Heart left ventricle (tissue), 16 donors: Measurements from ENCODE around the gene KANSL1. TPM values are rescaled to one million over a fixed set of nuclear protein-coding genes. Genes with fewer than 3 reads are reported as not detected.
"Not testable (repeated sequence)": the region's sequence is repeated elsewhere in the genome, so short reads cannot be mapped to it uniquely, and the experiment has no call there.

Source experiments
- ATAC-seq, 4 donors: fragments of 200-7000 bp; cut with Tn5 transposase; one replicate each; pipeline ENCODE4 v1.9.1; 2020 to 2022; ENCODE audit warnings: moderate library complexity in 4 of 4, mild to moderate bottlenecking in 3 of 4, moderate number of reproducible peaks in 1 of 4
- DNase-seq, 5 donors: peaks; one replicate each; pipeline ENCODE4 v3.0.0-alpha.2; 2020
- H3K27ac ChIP-seq, 12 donors: fragments of 200-600 bp; sonication (generic) in 4 of 12; one replicate each; pipeline versions ENCODE4 v1.5.0 to v1.8.0; 2016 to 2022; ENCODE audit warnings: mild to moderate bottlenecking in 2 of 12
- H3K27me3 ChIP-seq, 9 donors: fragments of 200-600 bp; sonication (generic) in 2 of 9; one replicate each; pipeline versions ENCODE4 v1.5.1 to v1.8.0; 2016 to 2022; ENCODE audit warnings: mild to moderate bottlenecking in 3 of 9
- H3K36me3 ChIP-seq, 9 donors: fragments of 200-600 bp; sonication (generic) in 2 of 9; one replicate each; pipeline versions ENCODE4 v1.5.0 to v1.8.0; 2018 to 2022; ENCODE audit warnings: mild to moderate bottlenecking in 2 of 9
- H3K4me1 ChIP-seq, 12 donors: fragments of 200-600 bp; sonication (generic) in 4 of 12; one replicate each; pipeline versions ENCODE4 v1.5.0 to v1.8.0; 2016 to 2022; ENCODE audit warnings: mild to moderate bottlenecking in 3 of 12
- H3K4me3 ChIP-seq, 12 donors: fragments of 200-600 bp; sonication (generic) in 4 of 12; one replicate each; pipeline versions ENCODE4 v1.5.0 to v1.8.0; 2017 to 2022; ENCODE audit warnings: mild to moderate bottlenecking in 9 of 12, moderate library complexity in 4 of 12
- H3K9me3 ChIP-seq, 12 donors: fragments of 200-600 bp; sonication (generic) in 4 of 12; one replicate each; pipeline versions ENCODE4 v1.5.0 to v1.8.0; 2016 to 2022; ENCODE audit warnings: mild to moderate bottlenecking in 1 of 12
- CTCF ChIP-seq, 12 donors: fragments of 200-600 bp; sonication (generic) in 4 of 12; IDR thresholded peaks; one replicate each; pipeline versions ENCODE4 v1.5.0 to v1.8.0; 2018 to 2022; ENCODE audit warnings: antibody characterized with exemption in 12 of 12, mild to moderate bottlenecking in 5 of 12
- POLR2A ChIP-seq, 2 donors: fragments of 450-650 bp; IDR thresholded peaks; one replicate each; pipeline ENCODE4 v1.6.1; 2017; ENCODE audit warnings: antibody characterized with exemption in 2 of 2, mild to moderate bottlenecking in 2 of 2, moderate library complexity in 2 of 2
- WGBS, 4 donors: extraction: QIAGEN DNeasy Blood & Tissue Kit in 2 of 4; methylation state at CpG; one replicate each; pipeline versions ENCODE4 v1.1.5 to v1.1.7; 2013 to 2018; 5-methylcytosine and 5-hydroxymethylcytosine counted together
- intact Hi-C, 10 donors: fragments of 100-400 bp; cut with DNase I; formaldehyde crosslinking; loops; one replicate each; pipeline versions ENCODE4 v1.11.1 to v1.14.2; 2022
- polyA plus RNA-seq, 2 donors: library from polyadenylated mRNA; stranded (reverse); fragments of 200-250 nt; gene quantifications; one replicate each; pipeline ENCODE4 v1.2.3, GENCODE V29; 2013
- total RNA-seq, 9 donors: library from RNA; depleted of rRNA in 2 of 9; stranded (reverse); fragments of >200 nt in 2 of 9; fragmentation: NEBNext Ultra II Directional in 3 of 9; extraction: Animal tissue kit (Norgen Biotek cat#: 25700) in 3 of 9; gene quantifications; one replicate each; pipeline versions ENCODE4 v1.1.0 to v1.2.4, GENCODE V29; 2016 to 2023
- donor health status: ischemic (EF 13 %, LVEDD 7.1; RV severe dilation, severe dysfunction).
- donor health status: healthy with polysubstance abuse.
- donor health status: DM: no; HTN: yes; CAD: no.
- donor health status: DM: no; HTN: no; CAD: no.
- donor health status: ischemic (EF 25% LVEDD 6.9; RV normal size, moderate dysfunction).
- donor health status: ischemic (EF 25% LVEDD 5.7; RV mildly dilated, moderate dysfunction).
- donor health status: healthy.
- donor health status: DM: yes; HTN: yes; CAD: no.
- donor health status: ischemic (EF 35%, LVEDD 5.7; RV mildly dilated, moderate dysfunction).
- donor health status: nonischemic (EF 11% LVEDD 7.7; RV severe dilation, severe dysfunction).
- donor health status: DM: yes; HTN: yes; CAD: no.
- donor health status: PGD.
- donor health status: ischemic (EF 29% LVEDD 5.4; RV normal size, mild dysfunction).
- donor health status: nonischemic (EF 23%, LVEDD 6.1; RV moderate dilation, normal function).

The KANSL1 gene
- total and polyA plus RNA-seq, 11 donors, result 13.7 to 57.2 (median 28.9) TPM

- 79 to 84% (median 81%) methylated on average over 7 of the region's 7 CpGs for WGBS, 4 donors
- no peak overlapping the region for H3K27ac ChIP-seq
- ATAC-seq (no peak), DNase-seq (no peak)
- H3K4me3 ChIP-seq, result no peak overlapping the region
- intact Hi-C loops, result loop anchor here in 2 of 10 donors (5.0 kb wide), 2 partner anchors 32 to 67 kb away; no protein-coding TSS in a partner anchor
- H3K4me1 ChIP-seq, result peaks cover 0 to 95% (median 88%) of the 10 kb centered on the region in 12 donors
- no peaks in the 10 kb centered on the region for H3K27me3 ChIP-seq
- TF ChIP-seq POLR2A (IDR thresholded peaks at IDR 0.05) (no peak), CTCF (IDR thresholded peaks at IDR 0.05) (no peak)
- H3K36me3 ChIP-seq, result peaks cover 0 to under 1% (median 0%) of the 10 kb centered on the region in 9 donors
- H3K9me3 ChIP-seq, result no peaks in the 10 kb centered on the region
These were observed 8.5 kb downstream of the KANSL1 start for GRCh38 chr17:46184696-46185095.

DNA sequence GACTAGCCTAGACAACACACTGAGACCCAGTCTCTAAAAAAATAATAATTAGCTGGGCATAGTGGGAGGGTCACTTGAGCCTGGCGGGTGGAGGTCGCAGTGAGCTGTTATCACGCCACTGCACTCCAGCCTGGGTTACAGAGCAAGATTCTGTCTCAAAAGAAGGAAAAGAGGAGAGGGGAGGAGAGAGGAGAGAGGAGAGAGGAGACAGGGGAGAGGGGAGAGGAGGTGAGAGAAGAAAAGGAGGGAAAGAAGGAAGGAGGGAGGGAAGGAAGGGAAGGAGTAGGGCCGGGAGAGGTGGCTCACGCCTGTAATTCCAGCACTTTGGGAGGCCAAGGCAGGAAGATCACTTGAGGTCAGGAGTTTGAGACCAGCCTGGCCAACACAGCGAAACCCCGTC lies 9.8 kb downstream of the KANSL1 start:
- not testable (repeated sequence) for DNase-seq, H3K36me3 ChIP-seq, ATAC-seq, H3K9me3 ChIP-seq, H3K27ac ChIP-seq, H3K4me3 ChIP-seq, H3K27me3 ChIP-seq
- H3K4me1 ChIP-seq, result peaks cover 0 to 96% (median 88%) of the 10 kb centered on the region in 12 donors
- intact Hi-C loops, result loop anchor here in 1 of 10 donors (2.0 kb wide), 1 partner anchor 137 kb away; no protein-coding TSS in a partner anchor
- WGBS, 4 donors, result 82 to 88% (median 85%) methylated on average over 7 of the region's 7 CpGs

DNA sequence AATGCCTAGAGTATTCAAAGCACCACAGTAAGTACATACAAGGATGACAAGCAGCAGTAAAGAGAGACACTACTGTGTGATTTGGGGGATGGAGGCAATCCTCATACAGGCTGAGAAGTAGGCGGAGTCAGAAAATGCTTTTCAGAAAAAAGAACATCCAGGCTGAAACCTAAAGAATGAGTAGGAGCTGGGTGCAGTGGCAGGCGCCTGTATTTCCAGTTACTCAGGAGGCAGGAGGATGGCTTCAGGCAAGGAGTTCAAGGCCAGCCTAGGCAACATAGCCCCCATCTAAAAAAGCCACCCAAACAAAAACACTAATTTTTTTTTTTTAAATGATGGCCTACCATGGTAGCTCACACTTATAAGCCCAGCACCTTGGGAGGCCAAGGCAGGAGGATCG lies 10.3 kb downstream of the KANSL1 start:
- intact Hi-C loops, result loop anchor here in 1 of 10 donors (2.0 kb wide), 1 partner anchor 136 kb away; no protein-coding TSS in a partner anchor
- Histone ChIP-seq H3K36me3 (peaks cover 0 to 4% (median 0%) of the 10 kb centered on the region in 9 donors), H3K4me3 (no peak overlapping the region), H3K4me1 (peaks cover 0 to 95% (median 88%) of the 10 kb centered on the region in 12 donors), H3K27me3 (no peaks in the 10 kb centered on the region), H3K27ac (no peak overlapping the region), H3K9me3 (no peaks in the 10 kb centered on the region)
- DNase-seq (no peak), ATAC-seq (no peak)
- 90 to 93% (median 92%) methylated on average over 3 of the region's 3 CpGs for WGBS, 4 donors
- no peak for TF ChIP-seq POLR2A (IDR thresholded peaks at IDR 0.05)

GRCh38 chr17:46181940-46182339 lies 11.3 kb downstream of the KANSL1 start:
- Histone ChIP-seq H3K36me3 (peaks cover 0 to 4% (median 0%) of the 10 kb centered on the region in 9 donors), H3K27ac (no peak overlapping the region), H3K4me3 (no peak overlapping the region), H3K27me3 (no peaks in the 10 kb centered on the region), H3K9me3 (no peaks in the 10 kb centered on the region), H3K4me1 (peaks cover 0 to 95% (median 86%) of the 10 kb centered on the region in 12 donors)
- TF ChIP-seq CTCF (IDR thresholded peaks at IDR 0.05) (no peak), POLR2A (IDR thresholded peaks at IDR 0.05) (no peak)
- ATAC-seq (no peak), DNase-seq (no peak)
- 54 to 68% (median 59%) methylated on average over 5 of the region's 5 CpGs for WGBS, 4 donors
- intact Hi-C loops, result loop anchor here in 1 of 10 donors (2.0 kb wide), 1 partner anchor 135 kb away; no protein-coding TSS in a partner anchor

GRCh38 chr17:46181316-46181715 lies 11.9 kb downstream of the KANSL1 start:
- DNase-seq, result peak in 1 of 5 donors; percentile 13
- intact Hi-C loops, H3K4me3 ChIP-seq, H3K9me3 ChIP-seq, H3K27ac ChIP-seq, H3K27me3 ChIP-seq, H3K36me3 ChIP-seq, ATAC-seq: not testable (repeated sequence)
- peaks cover 0 to 95% (median 86%) of the 10 kb centered on the region in 12 donors for H3K4me1 ChIP-seq
- 91 to 95% (median 92%) methylated on average over 14 of the region's 14 CpGs for WGBS, 4 donors

- intact Hi-C loops, result no loop called here
- 65 to 78% (median 70%) methylated on average over 2 of the region's 2 CpGs for WGBS, 4 donors
- DNase-seq, result no peak
These were observed 12.3 kb downstream of the KANSL1 start for GRCh38 chr17:46180892-46181274.

DNA sequence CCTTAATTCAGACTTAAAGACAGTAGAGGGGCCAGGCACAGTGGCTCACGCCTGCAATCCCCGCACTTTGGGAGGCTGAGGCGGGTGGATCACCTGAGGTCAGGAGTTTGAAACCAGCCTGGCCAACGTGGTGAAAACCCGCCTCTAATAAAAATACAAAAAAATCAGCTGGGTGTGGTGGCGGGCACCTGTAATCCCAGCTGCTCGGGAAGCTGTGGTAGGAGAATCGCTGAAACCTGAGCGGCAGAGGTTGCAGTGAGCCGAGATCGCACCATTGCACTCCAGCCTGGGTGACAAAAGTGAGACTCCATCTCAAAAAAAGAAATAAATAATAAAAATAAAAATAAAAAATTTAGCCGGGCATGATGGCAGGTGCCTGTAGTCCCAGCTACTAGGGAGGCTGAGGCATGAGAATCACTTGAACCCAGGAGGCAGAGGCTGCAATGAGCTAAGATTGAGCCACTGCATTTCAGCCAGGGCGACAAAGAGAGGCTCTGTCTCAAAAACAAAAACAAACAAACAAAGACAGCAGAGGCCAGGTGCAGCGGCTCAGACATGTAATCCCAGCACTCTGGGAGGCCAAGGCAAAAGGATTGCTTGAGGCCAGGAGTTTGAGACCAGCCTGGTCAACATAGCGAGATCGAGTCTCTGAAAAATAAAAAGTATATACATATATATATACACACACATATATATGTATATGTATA lies 12.9 kb downstream of the KANSL1 start:
- peak in 1 of 5 donors; percentile 14 for DNase-seq
- H3K9me3 ChIP-seq, H3K36me3 ChIP-seq, intact Hi-C loops, H3K4me3 ChIP-seq, ATAC-seq, H3K27me3 ChIP-seq: not testable (repeated sequence)
- Histone ChIP-seq H3K27ac (peak overlapping the region in 1 of 12 donors; percentile 48), H3K4me1 (peaks cover 0 to 96% (median 88%) of the 10 kb centered on the region in 12 donors)
- 93 to 94% (median 94%) methylated on average over 16 of the region's 16 CpGs for WGBS, 4 donors

More at GRCh38 chr17:46180892-46181274, 12.3 kb downstream of the KANSL1 start:
- TF ChIP-seq POLR2A (IDR thresholded peaks at IDR 0.05) (no peak), CTCF (IDR thresholded peaks at IDR 0.05) (no peak)
- H3K27ac ChIP-seq, result no peak overlapping the region
- peaks cover 0 to 4% (median 0%) of the 10 kb centered on the region in 9 donors for H3K36me3 ChIP-seq
- no peaks in the 10 kb centered on the region for H3K9me3 ChIP-seq
- peaks cover 0 to 95% (median 87%) of the 10 kb centered on the region in 12 donors for H3K4me1 ChIP-seq
- no peak overlapping the region for H3K4me3 ChIP-seq
- ATAC-seq, result no peak
- H3K27me3 ChIP-seq, result no peaks in the 10 kb centered on the region
